Neural progenitor cell (in vitro differentiated cells): Measurements from ENCODE around the gene NDUFAF2. TPM values are rescaled to one million over a fixed set of nuclear protein-coding genes. Genes with fewer than 3 reads are reported as not detected.

Experiments used
- DNase-seq: peaks from one replicate; pipeline ENCODE4 v3.0.0-alpha.2; 2016; ENCODE audit warnings: low spot score
- H2AFZ ChIP-seq: fragments of 200-600 bp; sonication (generic); replicated peaks from 2 replicates; pipeline ENCODE4 v1.6.1; 2016; ENCODE audit warnings: antibody characterized with exemption
- H3F3A ChIP-seq: fragments of 200-600 bp; sonication (generic); 2 replicates; pipeline ENCODE4 v1.6.1; 2016; ENCODE audit warnings: antibody characterized with exemption, low read depth
- H3K27ac ChIP-seq: fragments of 200-600 bp; sonication (generic); 2 replicates; pipeline ENCODE4 v1.5.1; 2016; ENCODE audit warnings: mild to moderate bottlenecking
- H3K27me3 ChIP-seq: fragments of 200-600 bp; sonication (generic); 2 replicates; pipeline ENCODE4 v1.6.1; 2016; ENCODE audit warnings: mild to moderate bottlenecking, moderate library complexity
- H3K36me3 ChIP-seq: fragments of 200-600 bp; sonication (generic); 2 replicates; pipeline ENCODE4 v1.5.1; 2016
- H3K4me1 ChIP-seq: fragments of 200-600 bp; sonication (generic); 2 replicates; pipeline ENCODE4 v1.6.1; 2016; ENCODE audit warnings: mixed run types
- H3K4me2 ChIP-seq: fragments of 200-600 bp; sonication (generic); 2 replicates; pipeline ENCODE4 v1.6.1; 2016
- H3K4me3 ChIP-seq: fragments of 200-600 bp; sonication (generic); 2 replicates; pipeline ENCODE4 v1.5.1; 2016
- H3K79me2 ChIP-seq: fragments of 200-600 bp; sonication (generic); 2 replicates; pipeline ENCODE4 v1.6.1; 2016; ENCODE audit warnings: low read depth
- H3K9ac ChIP-seq: fragments of 200-600 bp; sonication (generic); 2 replicates; pipeline ENCODE4 v1.6.1; 2016
- H3K9me3 ChIP-seq: fragments of 200-600 bp; sonication (generic); 2 replicates; pipeline ENCODE4 v1.5.1; 2016; ENCODE audit warnings: low read depth
- H4K20me1 ChIP-seq: fragments of 200-600 bp; sonication (generic); 2 replicates; pipeline ENCODE4 v1.6.1; 2016; ENCODE audit warnings: low read depth
- H3K27ac Mint-ChIP-seq: 3 replicates; pipeline ENCODE4 v1.8.0; 2021; ENCODE audit warnings: mixed read lengths
- H3K27me3 Mint-ChIP-seq: 2 replicates; pipeline ENCODE4 v1.8.0; 2022; ENCODE audit warnings: low read depth, mild to moderate bottlenecking, inconsistent platforms, moderate library complexity, mixed read lengths; ENCODE audit not compliant: insufficient read depth
- H3K36me3 Mint-ChIP-seq: 3 replicates; pipeline ENCODE4 v1.8.0; 2021; ENCODE audit warnings: mixed read lengths
- H3K4me1 Mint-ChIP-seq: 3 replicates; pipeline ENCODE4 v1.8.0; 2021; ENCODE audit warnings: mixed read lengths
- H3K4me3 Mint-ChIP-seq: 3 replicates; pipeline ENCODE4 v1.8.0; 2021; ENCODE audit warnings: mild to moderate bottlenecking, moderate library complexity, mixed read lengths
- H3K9me3 Mint-ChIP-seq: 3 replicates; pipeline ENCODE4 v1.8.0; 2020; ENCODE audit warnings: mixed read lengths
- CTCF ChIP-seq: fragments of 200-600 bp; sonication (generic); IDR thresholded peaks from 2 replicates; pipeline ENCODE4 v1.5.1; 2017; ENCODE audit warnings: antibody characterized with exemption, mild to moderate bottlenecking
- EZH2 ChIP-seq: fragments of 200-600 bp; sonication (generic); IDR thresholded peaks from 2 replicates; pipeline ENCODE4 v1.6.1; 2017; ENCODE audit warnings: antibody characterized with exemption, mild to moderate bottlenecking, moderate library complexity
- EZH2phosphoT487 ChIP-seq: fragments of 200-600 bp; sonication (generic); IDR thresholded peaks from 2 replicates; pipeline ENCODE4 v1.6.1; 2017; ENCODE audit warnings: antibody characterized with exemption
- total RNA-seq: library from RNA; depleted of rRNA; stranded (reverse); fragments of >200 nt; gene quantifications from 2 replicates; pipeline ENCODE4 v1.2.3, GENCODE V29; 2015; ENCODE audit warnings: low replicate concordance

Gene NDUFAF2
- total RNA-seq, 1 donor from 2014 or later, result 42.1 TPM

- Histone ChIP-seq H2AFZ (no peak overlapping the region), H3K79me2 (no peaks in the 10 kb centered on the region), H3K36me3 (no peaks in the 10 kb centered on the region), H3K27ac (no peak overlapping the region), H3F3A (no peaks in the 10 kb centered on the region), H3K9me3 (no peaks in the 10 kb centered on the region), H3K4me2 (no peak overlapping the region), H3K9ac (no peak overlapping the region), H4K20me1 (no peaks in the 10 kb centered on the region), H3K27me3 (no peaks in the 10 kb centered on the region), H3K4me1 (no peaks in the 10 kb centered on the region), H3K4me3 (no peak overlapping the region)
- Mint-ChIP-seq H3K27me3 (no peaks in the 10 kb centered on the region), H3K36me3 (no peaks in the 10 kb centered on the region), H3K4me3 (no peak overlapping the region), H3K9me3 (no peaks in the 10 kb centered on the region), H3K27ac (no peak overlapping the region), H3K4me1 (no peaks in the 10 kb centered on the region)
- TF ChIP-seq EZH2 (no peak), CTCF (no peak), EZH2phosphoT487 (no peak)
- no peak for DNase-seq
These were observed 59.4 kb downstream of the NDUFAF2 start for GRCh38 chr5:61004448-61004847.

- no peaks in the 10 kb centered on the region for H4K20me1 ChIP-seq
- Mint-ChIP-seq H3K9me3 (no peaks in the 10 kb centered on the region), H3K27ac (no peak overlapping the region), H3K36me3 (no peaks in the 10 kb centered on the region), H3K4me3 (no peak overlapping the region), H3K4me1 (no peaks in the 10 kb centered on the region), H3K27me3 (no peaks in the 10 kb centered on the region)
- H2AFZ ChIP-seq, result no peak overlapping the region
- no peaks in the 10 kb centered on the region for H3K36me3 ChIP-seq
- no peak overlapping the region for H3K27ac ChIP-seq
- H3K4me2 ChIP-seq, result no peak overlapping the region
- H3K27me3 ChIP-seq, result no peaks in the 10 kb centered on the region
- TF ChIP-seq EZH2, result no peak
- no peak for TF ChIP-seq CTCF
- no peaks in the 10 kb centered on the region for H3K4me1 ChIP-seq
- H3K4me3 ChIP-seq, result no peak overlapping the region
- no peak overlapping the region for H3K9ac ChIP-seq
- H3F3A ChIP-seq, result no peaks in the 10 kb centered on the region
- no peaks in the 10 kb centered on the region for H3K79me2 ChIP-seq
- DNase-seq, result no peak
- H3K9me3 ChIP-seq, result no peaks in the 10 kb centered on the region
These were observed 64.9 kb downstream of the NDUFAF2 start for GRCh38 chr5:61009907-61010306.

GRCh38 chr5:61010467-61011454 lies 65.8 kb downstream of the NDUFAF2 start:
- Mint-ChIP-seq H3K4me1 (no peaks in the 10 kb centered on the region), H3K9me3 (no peaks in the 10 kb centered on the region), H3K27me3 (no peaks in the 10 kb centered on the region), H3K27ac (no peak overlapping the region), H3K4me3 (no peak overlapping the region), H3K36me3 (no peaks in the 10 kb centered on the region)
- Histone ChIP-seq H3F3A (no peaks in the 10 kb centered on the region), H3K79me2 (no peaks in the 10 kb centered on the region), H2AFZ (no peak overlapping the region), H3K27me3 (no peaks in the 10 kb centered on the region), H3K9ac (no peak overlapping the region), H4K20me1 (no peaks in the 10 kb centered on the region), H3K27ac (no peak overlapping the region), H3K4me3 (no peak overlapping the region), H3K4me2 (no peak overlapping the region), H3K36me3 (no peaks in the 10 kb centered on the region), H3K9me3 (no peaks in the 10 kb centered on the region), H3K4me1 (no peaks in the 10 kb centered on the region)
- TF ChIP-seq EZH2phosphoT487 (no peak), CTCF (peak; percentile 53), EZH2 (no peak)
- DNase-seq, result peak; percentile 31
